ENCODE data around the gene ZSCAN9.

Gene ZSCAN9

GRCh38 chr6:28235912-28236452 lies 10.9 kb downstream of the ZSCAN9 start:
- Histone ChIP-seq H2AFZ (ENCODE audit: low read length) (no peak overlapping the region), H3K9me2 (replicated peaks; ENCODE audit: insufficient read depth, low read length) (no peaks in the 10 kb centered on the region), H3K79me2 (ENCODE audit: low read length) (no peaks in the 10 kb centered on the region), H3K9ac (ENCODE audit: low read length) (no peak overlapping the region), H3K4me1 (ENCODE audit: low read length) (no peaks in the 10 kb centered on the region), H3F3A (ENCODE audit: insufficient read depth, low read length) (no peaks in the 10 kb centered on the region), H3K4me2 (ENCODE audit: low read depth, low read length) (no peak overlapping the region), H3K27me3 (replicated peaks; ENCODE audit: insufficient read depth, low read length) (no peaks in the 10 kb centered on the region), H4K20me1 (ENCODE audit: insufficient read depth, low read length) (no peaks in the 10 kb centered on the region), H3K27ac (ENCODE audit: low read length) (no peak overlapping the region), H3K4me3 (ENCODE audit: low read length) (no peak overlapping the region), H3K9me3 (replicated peaks; ENCODE audit: insufficient read depth, low read length) (no peaks in the 10 kb centered on the region), H3K36me3 (replicated peaks; ENCODE audit: insufficient read depth, low read length) (no peaks in the 10 kb centered on the region)
- no peak for DNase-seq
- TF ChIP-seq CTCF (IDR thresholded peaks at IDR 0.05; ENCODE audit: low read length) (no peak), EZH2phosphoT487 (IDR thresholded peaks at IDR 0.05; ENCODE audit: low read length) (no peak), EZH2 (optimal IDR thresholded peaks at IDR 0.05; ENCODE audit: low read depth, low read length) (no peak)

GRCh38 chr6:28239636-28240035 lies 14.6 kb downstream of the ZSCAN9 start:
- H3K27ac ChIP-seq (ENCODE audit: low read length), result no peak overlapping the region

GRCh38 chr6:28240471-28240870 lies 15.4 kb downstream of the ZSCAN9 start:
- no peaks in the 10 kb centered on the region for H3K79me2 ChIP-seq (ENCODE audit: low read length)
- no peak for DNase-seq

More at GRCh38 chr6:28239636-28240035, 14.6 kb downstream of the ZSCAN9 start:
- Histone ChIP-seq H3K4me1 (ENCODE audit: low read length) (no peaks in the 10 kb centered on the region), H3K9me2 (replicated peaks; ENCODE audit: insufficient read depth, low read length) (no peaks in the 10 kb centered on the region), H3K9me3 (replicated peaks; ENCODE audit: insufficient read depth, low read length) (no peaks in the 10 kb centered on the region), H4K20me1 (ENCODE audit: insufficient read depth, low read length) (no peaks in the 10 kb centered on the region), H3K9ac (ENCODE audit: low read length) (no peak overlapping the region), H3K27me3 (replicated peaks; ENCODE audit: insufficient read depth, low read length) (no peaks in the 10 kb centered on the region), H3K79me2 (ENCODE audit: low read length) (no peaks in the 10 kb centered on the region), H3F3A (ENCODE audit: insufficient read depth, low read length) (no peaks in the 10 kb centered on the region), H3K4me3 (ENCODE audit: low read length) (no peak overlapping the region), H3K36me3 (replicated peaks; ENCODE audit: insufficient read depth, low read length) (no peaks in the 10 kb centered on the region), H2AFZ (ENCODE audit: low read length) (no peak overlapping the region), H3K4me2 (ENCODE audit: low read depth, low read length) (no peak overlapping the region)
- TF ChIP-seq EZH2 (optimal IDR thresholded peaks at IDR 0.05; ENCODE audit: low read depth, low read length), result no peak
- TF ChIP-seq CTCF (IDR thresholded peaks at IDR 0.05; ENCODE audit: low read length), result no peak
- TF ChIP-seq EZH2phosphoT487 (IDR thresholded peaks at IDR 0.05; ENCODE audit: low read length), result no peak
- DNase-seq, result no peak

More at GRCh38 chr6:28240471-28240870, 15.4 kb downstream of the ZSCAN9 start:
- no peak overlapping the region for H3K4me3 ChIP-seq (ENCODE audit: low read length)
- no peaks in the 10 kb centered on the region for H3F3A ChIP-seq (ENCODE audit: insufficient read depth, low read length)
- H3K9me3 ChIP-seq (replicated peaks; ENCODE audit: insufficient read depth, low read length), result no peaks in the 10 kb centered on the region
- no peak overlapping the region for H2AFZ ChIP-seq (ENCODE audit: low read length)
- no peak for TF ChIP-seq CTCF (IDR thresholded peaks at IDR 0.05; ENCODE audit: low read length)
- TF ChIP-seq EZH2 (optimal IDR thresholded peaks at IDR 0.05; ENCODE audit: low read depth, low read length), result no peak
- no peak for TF ChIP-seq EZH2phosphoT487 (IDR thresholded peaks at IDR 0.05; ENCODE audit: low read length)
- H3K4me2 ChIP-seq (ENCODE audit: low read depth, low read length), result no peak overlapping the region
- H3K9ac ChIP-seq (ENCODE audit: low read length), result no peak overlapping the region
- no peaks in the 10 kb centered on the region for H3K4me1 ChIP-seq (ENCODE audit: low read length)
- no peaks in the 10 kb centered on the region for H3K36me3 ChIP-seq (replicated peaks; ENCODE audit: insufficient read depth, low read length)
- no peaks in the 10 kb centered on the region for H4K20me1 ChIP-seq (ENCODE audit: insufficient read depth, low read length)
- H3K27ac ChIP-seq (ENCODE audit: low read length), result no peak overlapping the region
- no peaks in the 10 kb centered on the region for H3K27me3 ChIP-seq (replicated peaks; ENCODE audit: insufficient read depth, low read length)
- H3K9me2 ChIP-seq (replicated peaks; ENCODE audit: insufficient read depth, low read length), result no peaks in the 10 kb centered on the region
